Liver (tissue), 9 donors: ENCODE measurements around the gene PGAP3. TPM values are rescaled to one million over a fixed set of nuclear protein-coding genes. Genes with fewer than 3 reads are reported as not detected.

Experiments used
- DNase-seq: peaks from one replicate; pipeline ENCODE4 v3.0.0-alpha.2; 2017; ENCODE audit warnings: low spot score
- H3K27ac ChIP-seq, 2 donors: one replicate each; pipeline ENCODE4 v1.7.0; 2013; ENCODE audit warnings: inconsistent platforms in 2 of 2, low read length in 2 of 2, control low read depth in 1 of 2, low read depth in 1 of 2, mild to moderate bottlenecking in 1 of 2
- H3K27me3 ChIP-seq, 4 donors: one replicate each; pipeline versions ENCODE4 v1.6.1 to v1.7.0; 2013; ENCODE audit warnings: low read length in 3 of 4, inconsistent platforms in 1 of 4, mild to moderate bottlenecking in 1 of 4, moderate library complexity in 1 of 4; ENCODE audit not compliant: control insufficient read depth in 4 of 4, insufficient read depth in 4 of 4
- H3K36me3 ChIP-seq, 4 donors: one replicate each; pipeline versions ENCODE4 v1.6.1 to v1.7.0; 2013; ENCODE audit warnings: low read length in 3 of 4, mild to moderate bottlenecking in 3 of 4, low read depth in 1 of 4, moderate library complexity in 1 of 4; ENCODE audit not compliant: control insufficient read depth in 4 of 4, insufficient read depth in 3 of 4
- H3K4me1 ChIP-seq, 4 donors: one replicate each; pipeline versions ENCODE4 v1.6.1 to v1.7.0; 2013; ENCODE audit warnings: low read length in 3 of 4, mild to moderate bottlenecking in 3 of 4, moderate library complexity in 1 of 4; ENCODE audit not compliant: control insufficient read depth in 4 of 4, insufficient read depth in 4 of 4
- H3K4me3 ChIP-seq, 3 donors: one replicate each; pipeline versions ENCODE4 v1.6.1 to v1.7.0; 2013; ENCODE audit warnings: low read length in 3 of 3, control low read depth in 1 of 3, low read depth in 1 of 3, mild to moderate bottlenecking in 1 of 3
- H3K9ac ChIP-seq, 2 donors: one replicate each; pipeline ENCODE4 v1.7.0; 2013; ENCODE audit warnings: low read length in 2 of 2, mild to moderate bottlenecking in 2 of 2, moderate library complexity in 2 of 2, control low read depth in 1 of 2, low read depth in 1 of 2
- H3K9me3 ChIP-seq, 4 donors: one replicate each; pipeline versions ENCODE4 v1.6.1 to v1.7.0; 2013; ENCODE audit warnings: low read length in 3 of 4; ENCODE audit not compliant: control insufficient read depth in 4 of 4
- EGR1 ChIP-seq, 2 donors: IDR thresholded peaks; 2 replicates each; pipeline ENCODE4 v1.6.1; 2016 to 2018; ENCODE audit warnings: antibody characterized with exemption in 2 of 2, low read depth in 2 of 2
- FOXA1 ChIP-seq: IDR thresholded peaks from 2 replicates; pipeline ENCODE4 v1.6.1; 2016; ENCODE audit warnings: antibody characterized with exemption
- FOXA2 ChIP-seq: IDR thresholded peaks from 2 replicates; pipeline ENCODE4 v1.6.1; 2016; ENCODE audit warnings: antibody characterized with exemption
- HNF4A ChIP-seq, 2 donors: conservative IDR thresholded peaks; 2 replicates each; pipeline ENCODE4 v1.6.1; 2016; ENCODE audit warnings: antibody characterized with exemption in 2 of 2, mild to moderate bottlenecking in 2 of 2
- HNF4G ChIP-seq: IDR thresholded peaks from 2 replicates; pipeline ENCODE4 v1.6.1; 2016; ENCODE audit warnings: antibody characterized with exemption
- JUND ChIP-seq, 2 donors: IDR thresholded peaks; 2 replicates each; pipeline ENCODE4 v1.6.1; 2016; ENCODE audit warnings: antibody characterized with exemption in 2 of 2
- MAX ChIP-seq: IDR thresholded peaks from 2 replicates; pipeline ENCODE4 v1.6.1; 2016; ENCODE audit warnings: antibody characterized with exemption
- NR2F2 ChIP-seq: IDR thresholded peaks from 2 replicates; pipeline ENCODE4 v1.6.1; 2016; ENCODE audit warnings: antibody characterized with exemption
- RAD21 ChIP-seq, 2 donors: IDR thresholded peaks; 2 replicates each; pipeline ENCODE4 v1.6.1; 2016; ENCODE audit warnings: antibody characterized with exemption in 2 of 2, mild to moderate bottlenecking in 2 of 2
- TAF1 ChIP-seq: conservative IDR thresholded peaks from 2 replicates; pipeline ENCODE4 v1.6.1; 2016; ENCODE audit warnings: antibody characterized with exemption, mild to moderate bottlenecking
- YY1 ChIP-seq: IDR thresholded peaks from 2 replicates; pipeline ENCODE4 v1.6.1; 2016; ENCODE audit warnings: antibody characterized with exemption, mild to moderate bottlenecking
- ZBTB33 ChIP-seq: IDR thresholded peaks from 2 replicates; pipeline ENCODE4 v1.6.1; 2016; ENCODE audit warnings: antibody characterized with exemption
- WGBS: extraction: QIAGEN DNeasy Blood & Tissue Kit; methylation state at CpG from one replicate; pipeline ENCODE4 v1.1.7; 2013; 5-methylcytosine and 5-hydroxymethylcytosine counted together
- polyA plus RNA-seq, 2 donors: library from polyadenylated mRNA; stranded (reverse) in 1 of 2; unstranded in 1 of 2; fragments of 200-250 nt in 1 of 2; fragments of >200 nt in 1 of 2; fragmentation: Nextera tagmentation in 1 of 2; extraction: Ambion mirVana in 1 of 2; gene quantifications; one replicate each; pipeline versions ENCODE4 v1.2.1 to v1.2.3, GENCODE V29; 2013 to 2015
- total RNA-seq, 2 donors: library from RNA; depleted of rRNA; stranded (reverse); fragments of >200 nt; gene quantifications; one replicate each; pipeline ENCODE4 v1.2.3, GENCODE V29; 2014
- TF ChIP-seq, protein P1 (sequence below): fragments of 150-350 bp; IDR thresholded peaks from 2 replicates; pipeline ENCODE4 v1.5.1; 2017; ENCODE audit warnings: improper control_type of control experiment, low read depth, low read length; ENCODE audit not compliant: missing input control
- TF ChIP-seq, protein P2 (sequence below): IDR thresholded peaks from 2 replicates; pipeline ENCODE4 v1.6.1; 2016; ENCODE audit warnings: antibody characterized with exemption, mild to moderate bottlenecking
- TF ChIP-seq, protein P3 (sequence below): IDR thresholded peaks from 2 replicates; pipeline ENCODE4 v1.6.1; 2016; ENCODE audit warnings: antibody characterized with exemption
- donor health status: healthy.
- donor health status: healthy.
- donor health status: healthy.
- donor health status: healthy.
- donor health status: healthy.

The PGAP3 gene
- total and polyA plus RNA-seq, 4 donors: 7.9 to 19.5 (median 14.0) TPM

- 64% methylated on average over 7 of the region's 7 CpGs for WGBS
- Histone ChIP-seq H3K27ac (no peak overlapping the region), H3K4me1 (peaks cover 0 to 12% (median under 1%) of the 10 kb centered on the region in 4 donors), H3K27me3 (no peaks in the 10 kb centered on the region), H3K36me3 (no peaks in the 10 kb centered on the region), H3K9ac (no peak overlapping the region), H3K4me3 (no peak overlapping the region), H3K9me3 (no peaks in the 10 kb centered on the region)
- DNase-seq: no peak
- TF ChIP-seq RAD21 (IDR thresholded peaks at IDR 0.05) (no peak), JUND (IDR thresholded peaks at IDR 0.05) (no peak), TAF1 (no peak), EGR1 (IDR thresholded peaks at IDR 0.05; ENCODE audit: low read depth in 2 of 2) (no peak), MAX (no peak), YY1 (no peak), HNF4G (no peak), ZBTB33 (no peak), HNF4A (conservative IDR thresholded peaks at IDR 0.05) (no peak), FOXA2 (no peak), NR2F2 (no peak), FOXA1 (no peak)
- TF ChIP-seq, protein P1, sequence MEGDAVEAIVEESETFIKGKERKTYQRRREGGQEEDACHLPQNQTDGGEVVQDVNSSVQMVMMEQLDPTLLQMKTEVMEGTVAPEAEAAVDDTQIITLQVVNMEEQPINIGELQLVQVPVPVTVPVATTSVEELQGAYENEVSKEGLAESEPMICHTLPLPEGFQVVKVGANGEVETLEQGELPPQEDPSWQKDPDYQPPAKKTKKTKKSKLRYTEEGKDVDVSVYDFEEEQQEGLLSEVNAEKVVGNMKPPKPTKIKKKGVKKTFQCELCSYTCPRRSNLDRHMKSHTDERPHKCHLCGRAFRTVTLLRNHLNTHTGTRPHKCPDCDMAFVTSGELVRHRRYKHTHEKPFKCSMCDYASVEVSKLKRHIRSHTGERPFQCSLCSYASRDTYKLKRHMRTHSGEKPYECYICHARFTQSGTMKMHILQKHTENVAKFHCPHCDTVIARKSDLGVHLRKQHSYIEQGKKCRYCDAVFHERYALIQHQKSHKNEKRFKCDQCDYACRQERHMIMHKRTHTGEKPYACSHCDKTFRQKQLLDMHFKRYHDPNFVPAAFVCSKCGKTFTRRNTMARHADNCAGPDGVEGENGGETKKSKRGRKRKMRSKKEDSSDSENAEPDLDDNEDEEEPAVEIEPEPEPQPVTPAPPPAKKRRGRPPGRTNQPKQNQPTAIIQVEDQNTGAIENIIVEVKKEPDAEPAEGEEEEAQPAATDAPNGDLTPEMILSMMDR: no peak
- TF ChIP-seq, protein P2, sequence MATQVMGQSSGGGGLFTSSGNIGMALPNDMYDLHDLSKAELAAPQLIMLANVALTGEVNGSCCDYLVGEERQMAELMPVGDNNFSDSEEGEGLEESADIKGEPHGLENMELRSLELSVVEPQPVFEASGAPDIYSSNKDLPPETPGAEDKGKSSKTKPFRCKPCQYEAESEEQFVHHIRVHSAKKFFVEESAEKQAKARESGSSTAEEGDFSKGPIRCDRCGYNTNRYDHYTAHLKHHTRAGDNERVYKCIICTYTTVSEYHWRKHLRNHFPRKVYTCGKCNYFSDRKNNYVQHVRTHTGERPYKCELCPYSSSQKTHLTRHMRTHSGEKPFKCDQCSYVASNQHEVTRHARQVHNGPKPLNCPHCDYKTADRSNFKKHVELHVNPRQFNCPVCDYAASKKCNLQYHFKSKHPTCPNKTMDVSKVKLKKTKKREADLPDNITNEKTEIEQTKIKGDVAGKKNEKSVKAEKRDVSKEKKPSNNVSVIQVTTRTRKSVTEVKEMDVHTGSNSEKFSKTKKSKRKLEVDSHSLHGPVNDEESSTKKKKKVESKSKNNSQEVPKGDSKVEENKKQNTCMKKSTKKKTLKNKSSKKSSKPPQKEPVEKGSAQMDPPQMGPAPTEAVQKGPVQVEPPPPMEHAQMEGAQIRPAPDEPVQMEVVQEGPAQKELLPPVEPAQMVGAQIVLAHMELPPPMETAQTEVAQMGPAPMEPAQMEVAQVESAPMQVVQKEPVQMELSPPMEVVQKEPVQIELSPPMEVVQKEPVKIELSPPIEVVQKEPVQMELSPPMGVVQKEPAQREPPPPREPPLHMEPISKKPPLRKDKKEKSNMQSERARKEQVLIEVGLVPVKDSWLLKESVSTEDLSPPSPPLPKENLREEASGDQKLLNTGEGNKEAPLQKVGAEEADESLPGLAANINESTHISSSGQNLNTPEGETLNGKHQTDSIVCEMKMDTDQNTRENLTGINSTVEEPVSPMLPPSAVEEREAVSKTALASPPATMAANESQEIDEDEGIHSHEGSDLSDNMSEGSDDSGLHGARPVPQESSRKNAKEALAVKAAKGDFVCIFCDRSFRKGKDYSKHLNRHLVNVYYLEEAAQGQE: no peak
- TF ChIP-seq, protein P3, sequence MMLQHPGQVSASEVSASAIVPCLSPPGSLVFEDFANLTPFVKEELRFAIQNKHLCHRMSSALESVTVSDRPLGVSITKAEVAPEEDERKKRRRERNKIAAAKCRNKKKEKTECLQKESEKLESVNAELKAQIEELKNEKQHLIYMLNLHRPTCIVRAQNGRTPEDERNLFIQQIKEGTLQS: no peak
Measured at GRCh38 chr17:39676198-39676819, 11.5 kb downstream of the PGAP3 start.
